Gastroesophageal sphincter (tissue), 4 donors: ENCODE data around the gene COPA. TPM values are rescaled to one million over a fixed set of nuclear protein-coding genes. Genes with fewer than 3 reads are reported as not detected.
"Not testable (repeated sequence)": the region's sequence is repeated elsewhere in the genome, so short reads cannot be mapped to it uniquely, and the experiment has no call there.

ENCODE experiments used
- ATAC-seq: fragments of 150-250 bp; one replicate; pipeline ENCODE4 v1.9.1; 2016; ENCODE audit warnings: mild to moderate bottlenecking, moderate library complexity
- H3K27ac ChIP-seq, 4 donors: fragments of 200-600 bp; sonication (generic) in 3 of 4; 1 replicate in 3 of 4; 2 replicates in 1 of 4; pipeline ENCODE4 v1.5.1; 2016 to 2019
- H3K27me3 ChIP-seq: fragments of 200-600 bp; sonication (generic); one replicate; pipeline ENCODE4 v1.5.1; 2019
- H3K36me3 ChIP-seq, 2 donors: fragments of 200-600 bp; sonication (generic); one replicate each; pipeline ENCODE4 v1.5.1; 2019; ENCODE audit warnings: control low read depth in 1 of 2
- H3K4me1 ChIP-seq, 3 donors: fragments of 200-600 bp; sonication (generic); 1 replicate in 2 of 3; 2 replicates in 1 of 3; pipeline ENCODE4 v1.5.1; 2016 to 2019; ENCODE audit warnings: control low read depth in 2 of 3
- H3K4me3 ChIP-seq, 2 donors: fragments of 200-600 bp; sonication (generic); one replicate each; pipeline ENCODE4 v1.5.1; 2019; ENCODE audit warnings: mild to moderate bottlenecking in 1 of 2, moderate library complexity in 1 of 2
- H3K9me3 ChIP-seq, 3 donors: fragments of 200-600 bp; sonication (generic); one replicate each; pipeline ENCODE4 v1.5.1; 2017 to 2019; ENCODE audit warnings: control low read depth in 2 of 3
- EP300 ChIP-seq: sonication (generic); formaldehyde crosslinking; IDR thresholded peaks from one replicate; pipeline ENCODE4 v1.6.1; 2017; ENCODE audit warnings: antibody characterized with exemption, mild to moderate bottlenecking
- POLR2A ChIP-seq, 2 donors: fragments of 450-650 bp; IDR thresholded peaks; one replicate each; pipeline ENCODE4 v1.6.1; 2017; ENCODE audit warnings: antibody characterized with exemption in 2 of 2, mild to moderate bottlenecking in 2 of 2, moderate library complexity in 1 of 2
- POLR2AphosphoS5 ChIP-seq: sonication (generic); formaldehyde crosslinking; IDR thresholded peaks from one replicate; pipeline ENCODE4 v1.6.1; 2017; ENCODE audit warnings: antibody characterized with exemption
- WGBS, 2 donors: methylation state at CpG; one replicate each; pipeline ENCODE4 v1.1.5; 2018; ENCODE audit warnings: low coverage in 1 of 2; 5-methylcytosine and 5-hydroxymethylcytosine counted together
- total RNA-seq, 4 donors: library from RNA; depleted of rRNA; stranded (reverse); fragments of >200 nt; gene quantifications; one replicate each; pipeline ENCODE4 v1.1.0, GENCODE V29; 2016
- TF ChIP-seq, protein P1 (sequence below), 4 experiments: fragments of 200-600 bp in 2 of 4; fragments of 450-650 bp in 2 of 4; sonication (generic) in 1 of 4; IDR thresholded peaks; one replicate each; pipeline ENCODE4 v1.5.1; 2017 to 2019; ENCODE audit warnings: antibody characterized with exemption in 4 of 4, mild to moderate bottlenecking in 2 of 4, moderate library complexity in 2 of 4

The COPA gene
- 100 to 1,000 TPM in 2 of 4 donors, 10 to 100 TPM in 2; 92.3 to 127 (median 111) TPM for total RNA-seq

- WGBS, 2 donors = 0% methylated on average over 16 to 31 of the region's 58 CpGs
- TF ChIP-seq POLR2AphosphoS5 (peak; percentile 97), EP300 (no peak), POLR2A (IDR thresholded peaks at IDR 0.05) (peak; percentile 80 to 90)
- TF ChIP-seq, protein P1, sequence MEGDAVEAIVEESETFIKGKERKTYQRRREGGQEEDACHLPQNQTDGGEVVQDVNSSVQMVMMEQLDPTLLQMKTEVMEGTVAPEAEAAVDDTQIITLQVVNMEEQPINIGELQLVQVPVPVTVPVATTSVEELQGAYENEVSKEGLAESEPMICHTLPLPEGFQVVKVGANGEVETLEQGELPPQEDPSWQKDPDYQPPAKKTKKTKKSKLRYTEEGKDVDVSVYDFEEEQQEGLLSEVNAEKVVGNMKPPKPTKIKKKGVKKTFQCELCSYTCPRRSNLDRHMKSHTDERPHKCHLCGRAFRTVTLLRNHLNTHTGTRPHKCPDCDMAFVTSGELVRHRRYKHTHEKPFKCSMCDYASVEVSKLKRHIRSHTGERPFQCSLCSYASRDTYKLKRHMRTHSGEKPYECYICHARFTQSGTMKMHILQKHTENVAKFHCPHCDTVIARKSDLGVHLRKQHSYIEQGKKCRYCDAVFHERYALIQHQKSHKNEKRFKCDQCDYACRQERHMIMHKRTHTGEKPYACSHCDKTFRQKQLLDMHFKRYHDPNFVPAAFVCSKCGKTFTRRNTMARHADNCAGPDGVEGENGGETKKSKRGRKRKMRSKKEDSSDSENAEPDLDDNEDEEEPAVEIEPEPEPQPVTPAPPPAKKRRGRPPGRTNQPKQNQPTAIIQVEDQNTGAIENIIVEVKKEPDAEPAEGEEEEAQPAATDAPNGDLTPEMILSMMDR (IDR thresholded peaks at IDR 0.05) = peak in 2 of 4 experiments; percentile 12 to 30
Observed at GRCh38 chr1:160342953-160343869, at the start of gene COPA, which contains the start of gene NCSTN. Gene COPA, minus strand, starts transcription at chr1:160343250. Its CDS starts 80 bp downstream, at chr1:160343170. Gene NCSTN, plus strand, starts transcription at chr1:160343383. Its CDS starts 14 bp downstream, at chr1:160343397.

GRCh38 chr1:160388406-160388805 is 45.4 kb upstream of the COPA start:
- H3K4me1 ChIP-seq, H3K4me3 ChIP-seq, H3K9me3 ChIP-seq, H3K27ac ChIP-seq, H3K36me3 ChIP-seq, ATAC-seq, H3K27me3 ChIP-seq: not testable (repeated sequence)
- 29 to 61% methylated on average over 1 to 3 of the region's 4 CpGs for WGBS, 2 donors

More at GRCh38 chr1:160342953-160343869, at the start of gene COPA, which contains the start of gene NCSTN:
- H3K9me3 ChIP-seq = no peaks in the 10 kb centered on the region
- H3K27me3 ChIP-seq = no peaks in the 10 kb centered on the region
- peaks cover 6 to 61% (median 7%) of the 10 kb centered on the region in 3 donors for H3K4me1 ChIP-seq
- H3K4me3 ChIP-seq = peak within 1 kb of the TSS; percentile 86 to 91
- H3K36me3 ChIP-seq = peaks cover 0 to 54% of the 10 kb centered on the region in 2 donors
- ATAC-seq = peak; percentile 99
- peak within 1 kb of the TSS; percentile 85 to 93 (median 90) for H3K27ac ChIP-seq

DNA sequence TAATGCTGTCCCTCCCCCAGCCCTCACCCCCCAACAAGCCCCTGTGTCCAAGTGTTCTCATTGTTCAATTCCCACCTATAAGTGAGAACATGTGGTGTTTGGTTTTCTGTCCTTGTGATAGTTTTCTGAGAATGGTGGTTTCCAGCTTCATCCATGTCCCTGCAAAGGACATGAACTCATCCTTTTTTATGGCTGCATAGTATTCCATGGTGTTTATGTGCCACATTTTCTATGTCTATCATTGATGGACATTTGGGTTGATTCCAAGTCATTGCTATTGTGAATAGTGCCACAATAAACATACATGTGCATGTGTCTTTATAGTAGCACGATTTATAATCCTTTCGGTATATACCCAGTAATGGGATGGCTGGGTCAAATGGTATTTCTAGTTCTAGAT is 41.8 kb upstream of the COPA start:
- ATAC-seq, H3K36me3 ChIP-seq, H3K4me3 ChIP-seq, H3K27me3 ChIP-seq, H3K27ac ChIP-seq, H3K4me1 ChIP-seq, H3K9me3 ChIP-seq: not testable (repeated sequence)
- 86 to 95% methylated on average over 2 of the region's 2 CpGs for WGBS, 2 donors

GRCh38 chr1:160377585-160378206 is 34.6 kb upstream of the COPA start:
- Histone ChIP-seq H3K9me3 (no peaks in the 10 kb centered on the region), H3K27ac (no peak overlapping the region), H3K4me3 (no peak overlapping the region), H3K36me3 (no peaks in the 10 kb centered on the region), H3K27me3 (peaks cover 22% of the 10 kb centered on the region), H3K4me1 (peaks cover 0 to 25% (median 12%) of the 10 kb centered on the region in 3 donors)
- TF ChIP-seq EP300 = no peak
- 50 to 74% methylated on average over 2 to 4 of the region's 7 CpGs for WGBS, 2 donors
- no peak for ATAC-seq

DNA sequence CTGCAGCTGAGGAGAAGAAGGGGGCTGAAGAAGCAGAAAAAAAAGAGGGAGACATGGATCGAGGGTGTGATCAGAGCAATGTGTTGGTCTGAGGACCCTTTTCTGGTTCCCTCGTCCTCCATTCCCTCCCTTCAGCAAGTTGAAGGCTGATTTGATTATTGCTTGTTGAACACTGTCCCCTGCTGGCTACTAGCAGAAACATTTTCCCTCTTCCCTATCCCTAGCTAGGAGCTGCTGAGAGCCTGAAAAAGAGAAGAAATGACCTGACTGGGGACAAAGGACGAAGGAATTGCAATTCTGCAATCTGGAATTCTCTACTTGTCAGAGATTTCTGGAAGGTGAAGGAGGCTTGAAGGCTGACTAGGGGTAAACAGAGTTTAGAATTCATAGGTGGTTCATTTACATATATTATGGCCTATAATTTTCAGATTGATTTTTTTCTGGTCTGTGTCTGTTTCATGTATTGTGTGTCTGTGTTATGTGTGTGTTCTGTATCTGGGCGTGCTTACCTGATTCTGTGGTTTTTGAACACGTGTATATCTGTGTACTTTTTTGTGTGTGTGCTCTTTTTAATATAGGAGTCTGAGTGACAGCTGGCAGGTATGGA is 33.6 kb upstream of the COPA start:
- H3K4me3 ChIP-seq = no peak overlapping the region
- no peaks in the 10 kb centered on the region for H3K9me3 ChIP-seq
- peak overlapping the region in 2 of 4 donors; percentile 54 to 59 for H3K27ac ChIP-seq
- H3K36me3 ChIP-seq = no peaks in the 10 kb centered on the region
- 4 to 7% methylated on average over 4 to 5 of the region's 5 CpGs for WGBS, 2 donors
- peaks cover 0 to 25% (median 12%) of the 10 kb centered on the region in 3 donors for H3K4me1 ChIP-seq
- H3K27me3 ChIP-seq = peaks cover 33% of the 10 kb centered on the region
- no peak for TF ChIP-seq EP300
- TF ChIP-seq, protein P1 (IDR thresholded peaks at IDR 0.05) = peak in 3 of 4 experiments; percentile 74 to 87 (median 83)
- peak; percentile 68 for ATAC-seq

- no peak overlapping the region for H3K4me3 ChIP-seq
- peak overlapping the region in 3 of 4 donors; percentile 8 to 59 (median 54) for H3K27ac ChIP-seq
- TF ChIP-seq EP300 (no peak), POLR2AphosphoS5 (no peak), POLR2A (IDR thresholded peaks at IDR 0.05) (no peak)
- TF ChIP-seq, protein P1 (IDR thresholded peaks at IDR 0.05) = no peak
- 25 to 27% methylated on average over 4 to 8 of the region's 9 CpGs for WGBS, 2 donors
- H3K9me3 ChIP-seq = no peaks in the 10 kb centered on the region
- peak; percentile 40 for ATAC-seq
- H3K4me1 ChIP-seq = peaks cover 0 to 25% (median 12%) of the 10 kb centered on the region in 3 donors
- peaks cover 39% of the 10 kb centered on the region for H3K27me3 ChIP-seq
- H3K36me3 ChIP-seq = no peaks in the 10 kb centered on the region
Observed at GRCh38 chr1:160375788-160376524, 32.9 kb upstream of the COPA start.
